ENCODE measurements around the gene AP4E1. TPM values are rescaled to one million over a fixed set of nuclear protein-coding genes. Genes with fewer than 3 reads are reported as not detected.

The AP4E1 gene
- total RNA-seq, 1 experiment from 2014 or later = 10.1 TPM

- CTCF ChIA-PET = no interaction called here
Observed at GRCh38 chr15:51038162-51038973, 129.9 kb downstream of the AP4E1 start.

More at GRCh38 chr15:51038162-51038973, 129.9 kb downstream of the AP4E1 start:
- POLR2A ChIA-PET = no interaction called here
- Histone ChIP-seq H3K4me3 (replicated peaks in 1 of 2; ENCODE audit: low read depth in 1 of 2, low read length in 2 of 2) (peak overlapping the region; percentile 63 to 66), H3K36me3 (ENCODE audit: control insufficient read depth in 1 of 2, insufficient read depth in 2 of 2, low read length in 2 of 2) (no peaks in the 10 kb centered on the region), H3K4me1 (ENCODE audit: control insufficient read depth in 1 of 2, insufficient read depth in 2 of 2, low read length in 2 of 2) (peaks cover 9 to 11% of the 10 kb centered on the region in 2 experiments), H4K20me1 (ENCODE audit: insufficient read depth) (no peaks in the 10 kb centered on the region), H3K9ac (ENCODE audit: low read length) (peak overlapping the region; percentile 65), H3K9me2 (ENCODE audit: insufficient read depth) (0 out of 2 replicates have a peak, but pooled peaks cover 3% of the 10 kb centered on the region), H3K4me2 (ENCODE audit: low read length) (peak overlapping the region; percentile 82), H2AFZ (ENCODE audit: low read depth, low read length, poor library complexity, severe bottlenecking) (peak overlapping the region; percentile 88), H3K27me3 (ENCODE audit: insufficient read depth, low read length) (no peaks in the 10 kb centered on the region), H3K27ac (ENCODE audit: low read depth, low read length) (peak overlapping the region; percentile 67), H3K79me2 (ENCODE audit: insufficient read depth, low read length) (peaks cover 26% of the 10 kb centered on the region), H3K9me3 (ENCODE audit: control insufficient read depth in 1 of 2, insufficient read depth in 1 of 2, low read depth in 1 of 2, low read length in 2 of 2) (no peaks in the 10 kb centered on the region)
- DNase-seq (ENCODE audit: low read depth, low spot score) (no peak), ATAC-seq (peak; percentile 81)
- peak in 2 of 3 experiments; percentile 14 to 21; a peak in 1 of 6 replicates for TF ChIP-seq CTCF (IDR thresholded peaks at IDR 0.05 in 2 of 3, conservative IDR thresholded peaks at IDR 0.05 in 1 of 3; ENCODE audit: borderline replicate concordance in 1 of 3, insufficient read depth in 1 of 3, low read depth in 2 of 3, low read length in 2 of 3)
- TF ChIP-seq EZH2phosphoT487 (IDR thresholded peaks at IDR 0.05; ENCODE audit: borderline replicate concordance) = no peak
- no TSS peak for BruUV-seq (replicated peaks)
- RAD21 ChIA-PET (ENCODE audit: low non-redundant PET in 1 of 2, low total read pairs in 2 of 2, uncharacterized antibody in 2 of 2, unreplicated experiment in 2 of 2) = no interaction called here
- intact Hi-C loops (cut with micrococcal nuclease) = no loop called here
